ENCODE results near the gene SEL1L2. TPM values are rescaled to one million over a fixed set of nuclear protein-coding genes. Genes with fewer than 3 reads are reported as not detected.

Gene SEL1L2
- total RNA-seq, 2 experiments from 2014 or later = not detected

DNA sequence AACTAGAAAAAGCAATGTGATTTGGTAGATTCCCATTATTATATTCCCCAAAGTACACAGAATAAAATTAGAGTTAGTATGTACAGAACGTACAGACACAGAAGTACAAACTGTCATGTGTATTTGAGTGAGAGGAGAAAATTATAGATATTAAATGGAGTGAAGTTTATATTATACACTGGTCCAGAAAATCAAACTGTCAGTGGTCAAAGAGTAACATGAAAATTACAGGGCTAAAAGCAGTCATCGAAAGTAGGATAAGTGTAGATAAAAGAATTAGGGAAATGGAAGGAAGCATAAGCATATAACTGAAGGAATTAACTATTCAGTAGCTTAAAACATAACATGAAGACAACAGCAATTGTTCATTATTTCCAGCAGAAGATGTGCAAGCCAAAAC, 30.3 kb downstream of the SEL1L2 start:
- CTCF ChIA-PET = no interaction called here
- no peak overlapping the region for H3K4me3 Mint-ChIP-seq
- H3K27ac Mint-ChIP-seq = no peak overlapping the region
- ATAC-seq (no peak), DNase-seq (no peak)
- H3K36me3 Mint-ChIP-seq = no peaks in the 10 kb centered on the region
- peaks cover 7% of the 10 kb centered on the region for H3K9me3 Mint-ChIP-seq (ENCODE audit: low read depth)
- no peaks in the 10 kb centered on the region for H3K27me3 Mint-ChIP-seq
- H3K4me1 Mint-ChIP-seq = no peaks in the 10 kb centered on the region

DNA sequence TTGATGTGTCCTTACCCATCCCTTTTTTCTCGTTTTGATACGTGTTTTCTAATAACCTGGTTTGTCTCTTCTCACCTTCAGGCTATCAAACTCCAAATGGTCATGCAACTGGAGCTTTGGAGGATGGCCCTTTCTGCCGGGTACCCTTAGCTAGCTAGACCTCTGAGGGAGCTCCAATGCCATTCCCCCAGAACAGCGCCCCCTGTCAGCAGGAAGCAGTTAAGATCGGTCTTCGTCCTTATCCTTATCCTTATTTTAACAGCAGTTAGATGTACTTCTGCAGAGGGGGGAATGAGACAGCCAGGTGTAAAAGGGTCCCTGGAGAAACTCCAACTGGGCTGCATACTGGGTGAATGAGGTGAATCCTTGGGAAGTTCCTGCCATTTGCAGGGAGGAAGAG, 37.2 kb downstream of the SEL1L2 start:
- CTCF ChIA-PET = no interaction called here
- ATAC-seq = no peak
- H3K9me3 Mint-ChIP-seq (ENCODE audit: low read depth) = peaks cover 5% of the 10 kb centered on the region
- no peaks in the 10 kb centered on the region for H3K27me3 Mint-ChIP-seq
- H3K4me1 Mint-ChIP-seq = no peaks in the 10 kb centered on the region
- H3K27ac Mint-ChIP-seq = no peak overlapping the region
- no peaks in the 10 kb centered on the region for H3K36me3 Mint-ChIP-seq
- H3K4me3 Mint-ChIP-seq = no peak overlapping the region
- no peak for DNase-seq

DNA sequence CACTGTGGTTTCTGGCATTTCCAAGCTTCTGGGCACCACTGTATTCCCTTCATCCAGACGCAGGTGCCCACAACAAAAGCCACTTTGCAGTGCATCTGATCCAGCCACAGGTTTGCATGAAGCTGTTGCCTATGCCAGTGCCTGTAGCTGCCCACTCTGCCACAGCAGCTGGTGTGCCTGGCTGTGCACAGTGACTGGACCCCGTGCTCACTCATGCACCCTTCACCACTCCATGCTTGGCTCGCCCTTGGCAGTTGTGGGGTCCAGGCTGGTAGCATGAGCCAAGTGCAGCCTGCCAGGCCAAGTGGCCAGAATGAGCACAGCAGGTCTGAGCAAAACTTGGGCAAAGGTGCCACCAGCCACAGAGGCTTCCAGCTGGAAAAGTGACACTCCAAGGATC, 42.7 kb downstream of the SEL1L2 start:
- ATAC-seq (no peak), DNase-seq (no peak)
- CTCF ChIA-PET = no interaction called here
- no peaks in the 10 kb centered on the region for H3K27me3 Mint-ChIP-seq
- H3K27ac Mint-ChIP-seq = no peak overlapping the region
- H3K9me3 Mint-ChIP-seq (ENCODE audit: low read depth) = peaks cover 2% of the 10 kb centered on the region
- no peaks in the 10 kb centered on the region for H3K4me1 Mint-ChIP-seq
- H3K36me3 Mint-ChIP-seq = no peaks in the 10 kb centered on the region
- H3K4me3 Mint-ChIP-seq = no peak overlapping the region

DNA sequence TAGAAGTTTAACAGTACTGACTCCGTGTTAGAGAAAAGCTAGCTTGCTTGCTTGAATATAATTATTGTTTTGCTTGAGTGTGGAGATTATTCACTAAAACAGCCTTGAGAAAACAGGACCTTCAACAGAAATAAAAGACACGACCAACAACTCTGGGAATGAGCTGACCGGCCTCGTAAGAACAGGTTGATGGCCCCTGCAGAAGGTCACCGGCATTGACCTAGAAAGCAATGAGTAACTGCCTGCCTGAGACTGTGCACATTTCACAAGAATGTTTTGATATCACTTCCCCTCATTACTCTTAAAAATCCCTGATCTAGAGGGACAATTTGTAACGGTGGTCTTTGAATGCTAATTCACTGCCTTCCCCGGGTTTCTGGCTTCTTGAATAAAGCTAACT, 49.4 kb downstream of the SEL1L2 start:
- Mint-ChIP-seq H3K36me3 (no peaks in the 10 kb centered on the region), H3K4me3 (no peak overlapping the region), H3K27ac (no peak overlapping the region), H3K4me1 (no peaks in the 10 kb centered on the region), H3K9me3 (ENCODE audit: low read depth) (no peaks in the 10 kb centered on the region), H3K27me3 (no peaks in the 10 kb centered on the region)
- DNase-seq = no peak
- CTCF ChIA-PET = no interaction called here
- no peak for ATAC-seq

DNA sequence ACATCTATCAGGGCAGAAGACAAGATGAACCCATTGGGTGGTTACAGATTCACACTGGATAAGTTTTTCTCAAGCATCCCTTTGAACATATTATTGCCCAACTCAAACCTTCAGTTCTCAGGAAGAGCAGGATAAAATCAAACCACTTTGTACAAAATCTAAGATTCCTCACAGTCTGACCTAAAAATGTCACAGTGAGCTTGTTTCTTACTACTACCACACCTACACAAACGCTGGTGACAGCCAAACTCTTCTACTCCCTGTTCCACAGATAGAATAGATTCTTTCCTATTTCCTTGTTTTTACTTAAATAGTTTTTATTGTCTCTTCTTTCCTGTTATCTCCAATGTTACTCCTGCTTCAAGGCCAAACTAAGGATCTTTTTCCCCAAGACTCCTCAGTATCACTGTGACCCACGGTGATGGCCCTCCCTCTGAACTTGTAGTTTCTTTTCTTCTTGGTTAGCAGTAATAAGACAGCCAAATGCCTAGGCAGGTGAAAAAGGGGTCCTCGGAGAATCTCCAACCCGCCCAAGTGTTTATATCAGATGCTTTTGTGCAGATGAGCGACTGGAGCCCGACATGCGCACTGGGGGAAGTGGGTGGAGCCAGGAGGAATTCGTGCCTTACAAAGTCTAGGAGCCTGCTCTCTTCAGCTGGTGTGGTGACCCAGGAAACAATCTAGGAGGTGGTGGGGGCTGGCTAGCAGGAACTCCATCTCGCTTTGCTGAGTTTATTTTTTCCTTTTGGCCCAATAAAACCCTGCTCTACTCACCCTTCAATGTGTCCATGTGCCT, 53.4 kb downstream of the SEL1L2 start:
- ATAC-seq (no peak), DNase-seq (no peak)
- H3K4me3 Mint-ChIP-seq = no peak overlapping the region
- no peaks in the 10 kb centered on the region for H3K27me3 Mint-ChIP-seq
- no peaks in the 10 kb centered on the region for H3K36me3 Mint-ChIP-seq
- H3K27ac Mint-ChIP-seq = no peak overlapping the region
- no peaks in the 10 kb centered on the region for H3K4me1 Mint-ChIP-seq
- no peaks in the 10 kb centered on the region for H3K9me3 Mint-ChIP-seq (ENCODE audit: low read depth)
- CTCF ChIA-PET = no interaction called here

DNA sequence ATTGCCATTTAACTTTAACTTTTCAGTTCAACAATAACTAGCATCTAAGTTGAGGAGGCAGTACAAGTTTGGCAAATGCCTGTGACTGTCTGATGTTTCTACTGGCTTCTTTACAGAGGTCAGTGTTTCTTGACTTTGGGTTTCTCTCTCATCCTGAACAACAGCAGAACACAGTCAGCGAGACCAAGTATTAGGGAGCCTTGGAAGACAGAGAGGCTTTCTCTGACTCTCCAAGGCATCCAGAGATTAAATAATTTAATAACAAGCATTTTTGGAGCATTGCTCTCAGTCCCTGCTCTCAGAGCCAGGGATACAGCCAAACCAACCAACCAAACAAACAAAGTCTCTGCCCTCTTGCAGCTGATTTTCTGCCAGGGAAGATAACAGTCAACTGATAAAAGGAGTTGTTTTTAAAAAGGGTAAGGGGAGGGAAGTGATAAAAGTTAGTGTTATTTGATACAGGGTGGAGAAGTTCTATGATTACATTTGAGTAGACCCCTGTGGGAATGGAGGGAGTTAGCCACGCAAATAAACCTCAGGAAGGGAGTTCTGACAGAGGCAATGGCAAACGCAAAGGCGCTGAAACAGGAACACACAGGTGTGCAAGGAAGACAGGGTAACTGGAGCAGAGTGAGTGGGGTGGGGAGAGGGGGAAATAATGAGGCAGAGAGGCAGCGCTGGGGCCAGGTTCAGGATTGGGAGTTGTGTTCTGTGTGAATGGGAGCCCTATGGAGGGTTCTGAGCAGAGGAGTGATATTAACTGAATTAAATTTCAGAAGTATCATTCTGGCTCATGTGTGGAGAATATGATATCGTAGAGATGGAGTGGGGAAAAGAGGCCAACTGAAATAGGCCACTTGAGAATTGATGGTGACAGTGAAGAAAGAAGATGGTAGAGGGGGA, 55.2 kb downstream of the SEL1L2 start:
- H3K36me3 Mint-ChIP-seq = no peaks in the 10 kb centered on the region
- ATAC-seq = no peak
- CTCF ChIA-PET = no interaction called here

DNA sequence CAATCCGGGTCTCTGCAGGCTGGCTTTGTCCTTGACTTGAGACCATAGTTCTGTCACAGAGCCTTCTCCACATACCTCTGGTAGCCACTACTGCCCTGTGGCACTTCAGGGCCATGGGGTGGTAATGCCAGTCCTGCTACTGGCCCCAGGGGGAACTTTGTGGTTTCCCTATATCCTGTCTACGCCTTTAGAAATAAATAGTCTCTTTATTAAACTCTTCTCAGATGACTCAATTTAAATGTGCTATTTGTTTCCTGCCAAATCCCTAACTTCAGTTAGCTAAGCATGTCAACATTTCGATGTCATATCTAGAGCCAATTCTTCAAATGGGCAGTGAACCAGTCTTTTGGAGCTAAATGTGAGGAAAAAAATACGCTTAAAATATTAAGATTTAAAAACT, 60.1 kb downstream of the SEL1L2 start:
- DNase-seq (no peak), ATAC-seq (no peak)
- Mint-ChIP-seq H3K4me1 (no peaks in the 10 kb centered on the region), H3K36me3 (no peaks in the 10 kb centered on the region), H3K4me3 (no peak overlapping the region), H3K27ac (no peak overlapping the region), H3K27me3 (no peaks in the 10 kb centered on the region), H3K9me3 (ENCODE audit: low read depth) (no peaks in the 10 kb centered on the region)
- CTCF ChIA-PET = no interaction called here

More for the DNA sequence above, 55.2 kb downstream of the SEL1L2 start:
- no peak overlapping the region for H3K4me3 Mint-ChIP-seq
- H3K4me1 Mint-ChIP-seq = no peaks in the 10 kb centered on the region
- no peaks in the 10 kb centered on the region for H3K27me3 Mint-ChIP-seq
- no peak for DNase-seq
- no peak overlapping the region for H3K27ac Mint-ChIP-seq
- no peaks in the 10 kb centered on the region for H3K9me3 Mint-ChIP-seq (ENCODE audit: low read depth)

DNA sequence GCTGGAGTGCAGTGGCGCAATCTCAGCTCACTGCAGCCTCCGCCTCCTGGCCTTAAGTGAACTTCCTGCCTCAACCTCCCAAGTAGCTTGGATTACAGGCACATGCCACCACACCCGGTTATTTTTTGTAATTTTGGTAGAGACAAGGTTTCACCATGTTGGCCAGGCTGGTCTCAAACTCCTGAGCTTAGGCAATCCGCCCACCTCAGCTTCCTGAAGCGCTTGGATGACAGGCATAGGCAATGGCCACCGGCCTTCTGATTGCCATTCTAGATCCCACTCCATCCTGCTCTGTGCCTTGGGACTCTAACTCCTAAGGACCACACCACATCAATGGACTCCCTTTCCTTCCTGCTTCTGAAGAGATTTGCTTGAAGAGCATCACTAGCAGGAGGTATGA, 60.6 kb downstream of the SEL1L2 start:
- H3K9me3 Mint-ChIP-seq (ENCODE audit: low read depth) = no peaks in the 10 kb centered on the region
- H3K4me3 Mint-ChIP-seq = no peak overlapping the region
- no peaks in the 10 kb centered on the region for H3K36me3 Mint-ChIP-seq
- ATAC-seq (no peak), DNase-seq (no peak)
- H3K27ac Mint-ChIP-seq = no peak overlapping the region
- no peaks in the 10 kb centered on the region for H3K27me3 Mint-ChIP-seq
- H3K4me1 Mint-ChIP-seq = no peaks in the 10 kb centered on the region
- CTCF ChIA-PET = no interaction called here

DNA sequence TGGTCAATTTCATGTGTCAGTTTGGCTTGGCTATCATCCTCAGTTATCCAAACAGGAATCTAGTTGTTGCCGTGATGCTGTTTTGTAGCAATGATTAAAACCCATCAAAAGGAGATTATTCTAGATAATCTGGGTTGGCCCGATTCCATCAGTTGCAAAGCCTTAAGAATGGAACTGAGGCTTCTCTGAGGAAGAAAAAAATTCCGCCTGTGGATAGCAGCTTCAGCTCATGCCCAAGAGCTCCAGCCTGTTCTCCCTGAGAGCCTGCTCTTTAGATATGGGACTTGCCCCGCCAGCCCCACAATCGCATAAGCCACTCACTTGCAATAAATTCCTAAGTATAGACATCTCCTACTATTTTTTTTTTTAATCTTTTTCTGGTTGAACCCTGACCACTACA, 61.5 kb downstream of the SEL1L2 start:
- CTCF ChIA-PET = no interaction called here
- Mint-ChIP-seq H3K4me3 (no peak overlapping the region), H3K9me3 (ENCODE audit: low read depth) (no peaks in the 10 kb centered on the region)

DNA sequence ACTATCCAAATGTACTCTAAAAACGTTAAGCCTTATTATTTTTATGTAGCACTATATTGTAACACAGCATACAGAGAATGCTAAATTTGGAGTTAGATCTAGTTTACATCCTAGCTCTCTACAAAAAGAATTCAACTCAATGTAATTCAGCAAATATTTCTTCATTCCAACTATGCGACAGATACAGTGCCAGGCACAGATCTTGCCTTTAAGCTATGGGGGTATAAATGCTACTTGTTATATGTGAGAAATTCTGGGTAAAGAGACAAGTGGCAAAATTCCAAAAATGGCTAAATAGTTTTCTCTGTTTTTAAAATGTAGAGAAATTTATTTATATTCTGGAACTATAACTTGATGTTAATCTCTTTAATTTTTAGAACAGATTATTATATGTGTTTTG, 63.2 kb downstream of the SEL1L2 start:
- ATAC-seq (no peak), DNase-seq (no peak)
- no peaks in the 10 kb centered on the region for H3K4me1 Mint-ChIP-seq
- no peak overlapping the region for H3K27ac Mint-ChIP-seq
- no peaks in the 10 kb centered on the region for H3K27me3 Mint-ChIP-seq
- no peak overlapping the region for H3K4me3 Mint-ChIP-seq
- no peaks in the 10 kb centered on the region for H3K9me3 Mint-ChIP-seq (ENCODE audit: low read depth)
- no peaks in the 10 kb centered on the region for H3K36me3 Mint-ChIP-seq
- CTCF ChIA-PET = no interaction called here

More for the DNA sequence above, 61.5 kb downstream of the SEL1L2 start:
- DNase-seq (no peak), ATAC-seq (no peak)
- H3K4me1 Mint-ChIP-seq = no peaks in the 10 kb centered on the region
- H3K27ac Mint-ChIP-seq = no peak overlapping the region
- no peaks in the 10 kb centered on the region for H3K36me3 Mint-ChIP-seq
- H3K27me3 Mint-ChIP-seq = no peaks in the 10 kb centered on the region

DNA sequence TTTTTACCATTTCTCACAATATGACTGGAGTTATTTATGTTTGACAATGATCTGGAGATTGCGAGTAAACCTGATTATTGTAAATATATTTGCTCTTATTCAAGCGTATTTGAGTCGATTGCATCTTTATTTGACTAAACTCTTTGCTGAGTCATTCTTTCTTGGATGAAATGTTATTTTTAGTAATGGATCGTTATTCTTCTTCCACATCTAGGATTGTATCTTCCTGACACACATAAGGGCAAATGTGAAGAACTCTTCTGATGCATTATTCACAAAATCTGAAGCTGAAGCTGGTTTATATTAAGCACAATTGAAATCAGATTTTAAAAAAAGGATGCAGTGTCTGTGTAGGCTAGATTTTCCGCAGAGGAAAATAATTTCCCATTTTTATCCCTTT, 68.2 kb downstream of the SEL1L2 start:
- Mint-ChIP-seq H3K4me3 (no peak overlapping the region), H3K9me3 (ENCODE audit: low read depth) (no peaks in the 10 kb centered on the region), H3K27me3 (no peaks in the 10 kb centered on the region), H3K4me1 (no peaks in the 10 kb centered on the region), H3K36me3 (no peaks in the 10 kb centered on the region), H3K27ac (no peak overlapping the region)
- DNase-seq = no peak
- no peak for ATAC-seq
- CTCF ChIA-PET = no interaction called here

DNA sequence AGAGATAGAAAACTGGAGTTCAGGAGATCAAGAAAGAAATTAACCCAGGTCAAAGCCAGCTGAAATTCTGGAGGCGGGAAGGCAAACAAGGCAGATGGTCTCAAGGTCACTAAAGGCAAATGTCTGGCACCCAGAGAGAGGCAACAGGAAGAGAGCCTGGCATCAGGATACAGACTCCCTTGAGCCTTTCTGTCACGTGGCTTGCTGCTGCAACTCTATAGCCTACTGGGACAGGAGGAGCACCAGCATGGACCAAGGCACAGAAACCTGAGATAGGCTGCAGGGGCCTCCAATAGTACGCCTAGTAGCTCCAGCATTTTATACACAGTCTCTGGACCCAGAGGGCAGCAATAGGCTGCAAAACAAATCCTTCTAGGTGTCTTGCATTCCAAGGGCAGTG, 75.1 kb downstream of the SEL1L2 start:
- ATAC-seq (no peak), DNase-seq (no peak)
- H3K4me1 Mint-ChIP-seq = no peaks in the 10 kb centered on the region
- CTCF ChIA-PET = no interaction called here
- H3K9me3 Mint-ChIP-seq (ENCODE audit: low read depth) = no peaks in the 10 kb centered on the region
- H3K4me3 Mint-ChIP-seq = no peak overlapping the region
- no peaks in the 10 kb centered on the region for H3K36me3 Mint-ChIP-seq
- no peaks in the 10 kb centered on the region for H3K27me3 Mint-ChIP-seq
- no peak overlapping the region for H3K27ac Mint-ChIP-seq

DNA sequence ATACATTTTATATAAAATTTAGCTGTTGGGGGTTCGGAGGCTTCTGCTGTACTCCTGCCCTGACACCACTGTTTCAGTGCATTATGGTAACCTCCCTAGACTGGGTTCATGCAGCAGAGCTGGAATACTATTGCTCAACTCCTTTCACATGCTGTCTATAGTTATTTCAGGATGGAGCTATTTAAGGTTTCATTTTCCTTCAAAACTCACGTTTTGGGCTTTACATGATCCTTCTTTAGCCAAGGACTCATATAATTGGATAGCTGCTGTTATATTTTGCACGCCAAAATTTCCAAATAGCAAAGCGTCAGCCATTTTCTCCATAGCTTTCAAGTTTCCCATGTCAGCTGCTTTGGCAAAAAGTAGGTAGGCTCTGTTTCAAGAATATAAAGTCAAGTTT, 76.8 kb downstream of the SEL1L2 start:
- Mint-ChIP-seq H3K4me1 (no peaks in the 10 kb centered on the region), H3K27ac (no peak overlapping the region), H3K9me3 (ENCODE audit: low read depth) (no peaks in the 10 kb centered on the region), H3K4me3 (no peak overlapping the region), H3K36me3 (no peaks in the 10 kb centered on the region), H3K27me3 (no peaks in the 10 kb centered on the region)
- CTCF ChIA-PET = no interaction called here
- DNase-seq = no peak
- no peak for ATAC-seq

DNA sequence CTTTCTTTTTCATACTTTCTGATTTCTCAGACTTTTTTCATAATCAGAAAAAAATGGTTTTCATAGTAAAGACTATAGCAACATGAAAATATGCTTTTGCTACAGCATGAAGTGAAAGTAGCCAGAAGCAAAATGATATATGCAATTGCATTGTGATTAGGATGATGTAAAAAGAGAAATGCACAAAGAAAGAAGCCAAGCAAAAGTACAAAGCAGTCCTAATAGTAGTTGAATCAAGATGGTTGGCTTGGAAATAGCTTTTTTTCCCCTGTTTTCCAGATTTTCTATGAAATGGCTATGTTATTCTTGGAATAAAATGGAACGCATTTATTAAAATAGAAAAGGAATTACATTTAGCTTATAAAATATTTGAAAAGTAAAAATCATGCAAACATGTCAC, 77.3 kb downstream of the SEL1L2 start:
- no peaks in the 10 kb centered on the region for H3K27me3 Mint-ChIP-seq
- no peak for ATAC-seq
- CTCF ChIA-PET = no interaction called here
- H3K4me1 Mint-ChIP-seq = no peaks in the 10 kb centered on the region
- H3K27ac Mint-ChIP-seq = no peak overlapping the region
- no peak for DNase-seq
- no peak overlapping the region for H3K4me3 Mint-ChIP-seq
- no peaks in the 10 kb centered on the region for H3K36me3 Mint-ChIP-seq
- no peaks in the 10 kb centered on the region for H3K9me3 Mint-ChIP-seq (ENCODE audit: low read depth)
